AG09309 (cell line): Measurements from ENCODE around the gene AHCTF1.

ENCODE experiments used
- DNase-seq: peaks from one replicate; pipeline ENCODE4 v3.0.0-alpha.2; 2010; ENCODE audit warnings: low read depth
- H3K4me3 ChIP-seq: 2 replicates; pipeline ENCODE4 v1.5.1; 2011; ENCODE audit warnings: mild to moderate bottlenecking, low read depth, low read length, moderate library complexity; ENCODE audit not compliant: control insufficient read depth
- CTCF ChIP-seq: IDR thresholded peaks from 2 replicates; pipeline ENCODE4 v1.5.1; 2011; ENCODE audit warnings: mild to moderate bottlenecking, low read depth, low read length, inconsistent platforms; ENCODE audit not compliant: insufficient read depth, control insufficient read depth; ENCODE audit errors: missing control alignments

The AHCTF1 gene

DNA sequence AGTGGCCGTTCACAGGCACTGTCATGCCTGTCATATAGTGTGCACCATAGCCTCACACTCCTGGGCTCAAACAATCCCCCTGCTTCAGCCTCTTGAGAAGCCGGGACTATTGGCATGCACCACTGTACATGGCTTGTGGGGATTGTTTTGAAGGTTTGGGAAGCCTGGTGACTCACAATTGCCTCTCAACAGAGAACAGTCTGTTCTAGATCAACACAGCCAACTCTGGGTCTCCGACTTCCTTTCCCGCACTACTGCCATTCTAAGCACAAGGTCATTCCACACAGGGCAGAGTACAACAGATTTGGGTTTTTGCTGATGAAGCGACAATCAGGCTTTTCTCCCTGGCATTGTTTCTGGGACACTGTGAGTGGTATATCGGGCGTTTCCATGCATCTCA lies 15.5 kb upstream of the AHCTF1 start:
- no peak for TF ChIP-seq CTCF
- H3K4me3 ChIP-seq: no peak overlapping the region
- no peak for DNase-seq

DNA sequence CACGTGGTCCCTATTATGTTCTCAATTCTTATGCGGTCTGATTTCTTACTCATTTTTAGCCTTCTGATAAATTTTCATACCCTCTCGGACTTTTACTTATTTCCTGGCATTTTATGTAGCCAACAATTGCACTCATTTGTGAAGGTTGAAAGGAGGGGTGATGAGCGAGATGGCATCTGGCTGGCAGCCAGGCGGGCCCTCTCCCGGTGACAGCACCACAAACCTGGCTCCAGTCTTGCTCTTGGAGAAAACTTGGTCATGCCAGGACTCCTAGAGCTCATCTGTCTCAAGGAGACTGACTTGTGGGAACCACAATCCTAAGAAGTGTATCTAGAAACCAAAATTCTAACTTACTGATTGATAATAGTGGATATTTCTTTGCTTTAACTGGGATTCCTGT lies 14.6 kb upstream of the AHCTF1 start:
- TF ChIP-seq CTCF: no peak
- DNase-seq: no peak

DNA sequence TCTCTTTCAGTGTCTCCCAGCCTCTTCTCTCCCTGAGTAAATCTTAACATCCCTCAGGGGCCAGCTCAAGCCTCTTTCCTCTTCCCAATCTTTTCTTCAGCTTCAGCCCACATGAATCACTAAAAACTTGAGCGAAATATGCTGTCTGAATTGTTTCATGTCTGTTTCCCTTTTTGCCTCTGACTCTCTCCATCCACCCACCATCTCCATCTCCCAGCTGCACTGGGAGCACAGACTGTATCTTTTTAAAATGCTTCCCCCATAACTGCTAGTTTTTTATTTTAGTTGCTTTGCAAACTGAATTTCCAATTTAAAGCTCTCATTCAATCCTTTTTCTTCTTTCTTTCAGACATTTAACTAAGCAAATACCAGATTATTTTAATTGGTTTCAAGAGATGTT lies 3.0 kb upstream of the AHCTF1 start:
- H3K4me3 ChIP-seq: no peak overlapping the region
- no peak for DNase-seq
- no peak for TF ChIP-seq CTCF

More for the DNA sequence above, 14.6 kb upstream of the AHCTF1 start:
- H3K4me3 ChIP-seq: no peak overlapping the region

DNA sequence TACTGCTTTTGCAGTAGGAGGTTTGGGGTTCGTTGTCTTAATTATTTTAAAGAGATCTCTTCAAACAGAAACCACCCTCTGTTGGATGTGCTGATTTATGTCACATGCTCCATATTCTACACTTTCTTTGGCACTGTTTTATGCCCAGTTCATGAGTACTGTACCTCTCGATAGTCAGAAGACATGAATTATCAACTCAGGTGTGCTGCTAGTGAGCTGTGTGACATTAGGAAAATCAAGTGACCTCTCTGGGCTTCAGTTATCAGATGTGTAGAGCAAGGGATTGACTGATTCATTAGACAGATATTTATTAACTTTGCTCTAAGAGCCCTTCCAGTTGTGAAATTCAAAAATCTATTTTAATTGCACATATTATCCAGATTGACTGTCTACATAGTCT lies 2.1 kb upstream of the AHCTF1 start:
- H3K4me3 ChIP-seq: no peak overlapping the region
- TF ChIP-seq CTCF: no peak

DNA sequence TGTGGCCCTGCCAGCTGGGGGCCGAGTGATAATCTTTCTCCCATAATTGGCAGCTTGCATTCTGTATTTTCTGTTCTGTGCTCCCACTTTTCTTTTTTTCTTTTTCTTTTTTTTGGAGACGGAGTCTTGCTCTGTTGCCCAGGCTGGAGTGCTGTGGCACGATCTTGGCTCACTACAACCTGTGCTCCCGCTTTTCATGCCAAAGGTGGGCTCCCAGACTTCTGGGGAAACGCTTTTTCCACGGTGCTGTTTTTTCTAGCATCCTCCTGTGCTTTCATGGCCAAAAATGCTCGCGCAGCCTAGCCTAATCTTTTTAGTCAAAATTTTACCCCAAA lies 585 bp upstream of the AHCTF1 start:
- H3K4me3 ChIP-seq: peak overlapping the region; percentile 72
- DNase-seq: no peak
- no peak for TF ChIP-seq CTCF

More for the DNA sequence above, 2.1 kb upstream of the AHCTF1 start:
- no peak for DNase-seq

- DNase-seq: no peak
- TF ChIP-seq CTCF: no peak
- H3K4me3 ChIP-seq: peak overlapping the region; percentile 72
Measured at GRCh38 chr1:246930830-246931548, 759 bp downstream of the AHCTF1 start.
